Measurements from ENCODE around the gene NIPAL1.
"Not testable (repeated sequence)": the region's sequence is repeated elsewhere in the genome, so short reads cannot be mapped to it uniquely, and the experiment has no call there.

The NIPAL1 gene

GRCh38 chr4:47990145-47990544 lies 26.4 kb upstream of the NIPAL1 start:
- TF ChIP-seq, protein P1, sequence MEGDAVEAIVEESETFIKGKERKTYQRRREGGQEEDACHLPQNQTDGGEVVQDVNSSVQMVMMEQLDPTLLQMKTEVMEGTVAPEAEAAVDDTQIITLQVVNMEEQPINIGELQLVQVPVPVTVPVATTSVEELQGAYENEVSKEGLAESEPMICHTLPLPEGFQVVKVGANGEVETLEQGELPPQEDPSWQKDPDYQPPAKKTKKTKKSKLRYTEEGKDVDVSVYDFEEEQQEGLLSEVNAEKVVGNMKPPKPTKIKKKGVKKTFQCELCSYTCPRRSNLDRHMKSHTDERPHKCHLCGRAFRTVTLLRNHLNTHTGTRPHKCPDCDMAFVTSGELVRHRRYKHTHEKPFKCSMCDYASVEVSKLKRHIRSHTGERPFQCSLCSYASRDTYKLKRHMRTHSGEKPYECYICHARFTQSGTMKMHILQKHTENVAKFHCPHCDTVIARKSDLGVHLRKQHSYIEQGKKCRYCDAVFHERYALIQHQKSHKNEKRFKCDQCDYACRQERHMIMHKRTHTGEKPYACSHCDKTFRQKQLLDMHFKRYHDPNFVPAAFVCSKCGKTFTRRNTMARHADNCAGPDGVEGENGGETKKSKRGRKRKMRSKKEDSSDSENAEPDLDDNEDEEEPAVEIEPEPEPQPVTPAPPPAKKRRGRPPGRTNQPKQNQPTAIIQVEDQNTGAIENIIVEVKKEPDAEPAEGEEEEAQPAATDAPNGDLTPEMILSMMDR (IDR thresholded peaks at IDR 0.05) = no peak
- Histone ChIP-seq H3K27me3 (peaks cover 4% of the 10 kb centered on the region), H3K36me3 (no peaks in the 10 kb centered on the region), H3K27ac (no peak overlapping the region), H3K4me3 (ENCODE audit: low read depth in 1 of 2, low read length in 1 of 2) (no peak overlapping the region), H3K4me1 (ENCODE audit: control insufficient read depth in 1 of 2, insufficient read depth in 1 of 2, low read depth in 1 of 2, low read length in 1 of 2) (no peaks in the 10 kb centered on the region), H3K9me3 (no peaks in the 10 kb centered on the region)

DNA sequence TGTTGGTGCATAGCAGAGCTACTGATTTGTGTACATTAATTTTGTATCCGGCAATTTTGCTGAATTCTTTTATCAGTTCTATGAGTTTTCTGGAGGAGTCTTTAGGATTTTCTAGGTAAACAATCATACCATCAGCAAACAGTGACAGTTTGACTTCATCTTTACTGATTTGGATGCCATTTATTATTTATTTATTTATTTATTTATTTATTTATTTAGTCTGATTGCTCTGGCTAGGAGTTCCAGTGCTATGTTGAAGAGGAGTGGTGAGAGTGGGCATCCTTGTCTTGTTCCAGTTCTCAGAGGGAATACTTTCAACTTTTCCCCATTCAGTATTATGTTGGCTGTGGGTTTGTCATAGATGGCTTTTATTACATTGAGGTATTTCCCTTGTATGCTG lies 24.1 kb upstream of the NIPAL1 start:
- H3K4me3 ChIP-seq (ENCODE audit: low read depth in 1 of 2, low read length in 1 of 2); H3K9me3 ChIP-seq; H3K4me1 ChIP-seq (ENCODE audit: control insufficient read depth in 1 of 2, insufficient read depth in 1 of 2, low read depth in 1 of 2, low read length in 1 of 2); H3K36me3 ChIP-seq; H3K27me3 ChIP-seq; H3K27ac ChIP-seq: not testable (repeated sequence)

DNA sequence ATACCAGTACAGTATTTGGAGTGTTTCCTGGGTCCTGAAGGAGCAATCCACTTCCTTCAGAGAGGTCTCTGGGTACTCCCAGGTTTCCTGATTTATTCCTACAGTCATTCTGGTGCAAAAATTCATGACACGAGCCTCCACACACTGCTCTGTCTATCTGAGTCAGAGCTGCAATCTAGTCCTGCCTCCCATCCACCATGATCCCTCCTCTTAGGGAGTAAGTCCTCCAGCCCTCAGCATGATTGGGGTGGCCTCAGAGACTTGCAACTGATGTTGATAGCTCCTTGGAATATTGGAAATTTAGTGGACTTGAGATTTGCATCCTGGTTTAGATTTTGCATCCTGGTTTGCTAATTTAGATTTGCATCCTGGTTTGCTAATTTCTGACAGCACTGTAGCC lies 20.6 kb upstream of the NIPAL1 start:
- H3K4me1 ChIP-seq (ENCODE audit: control insufficient read depth in 1 of 2, insufficient read depth in 1 of 2, low read depth in 1 of 2, low read length in 1 of 2) = no peaks in the 10 kb centered on the region
- no peaks in the 10 kb centered on the region for H3K36me3 ChIP-seq
- no peaks in the 10 kb centered on the region for H3K27me3 ChIP-seq
- H3K9me3 ChIP-seq = no peaks in the 10 kb centered on the region
- H3K27ac ChIP-seq = no peak overlapping the region
- TF ChIP-seq, protein P1 (IDR thresholded peaks at IDR 0.05) = no peak
- no peak overlapping the region for H3K4me3 ChIP-seq (ENCODE audit: low read depth in 1 of 2, low read length in 1 of 2)

GRCh38 chr4:48002267-48002666 lies 14.3 kb upstream of the NIPAL1 start:
- H3K27ac ChIP-seq = no peak overlapping the region
- H3K9me3 ChIP-seq = no peaks in the 10 kb centered on the region
- no peaks in the 10 kb centered on the region for H3K27me3 ChIP-seq
- H3K4me3 ChIP-seq (ENCODE audit: low read depth in 1 of 2, low read length in 1 of 2) = no peak overlapping the region
- TF ChIP-seq, protein P1 (IDR thresholded peaks at IDR 0.05) = no peak
- no peaks in the 10 kb centered on the region for H3K4me1 ChIP-seq (ENCODE audit: control insufficient read depth in 1 of 2, insufficient read depth in 1 of 2, low read depth in 1 of 2, low read length in 1 of 2)
- H3K36me3 ChIP-seq = no peaks in the 10 kb centered on the region

DNA sequence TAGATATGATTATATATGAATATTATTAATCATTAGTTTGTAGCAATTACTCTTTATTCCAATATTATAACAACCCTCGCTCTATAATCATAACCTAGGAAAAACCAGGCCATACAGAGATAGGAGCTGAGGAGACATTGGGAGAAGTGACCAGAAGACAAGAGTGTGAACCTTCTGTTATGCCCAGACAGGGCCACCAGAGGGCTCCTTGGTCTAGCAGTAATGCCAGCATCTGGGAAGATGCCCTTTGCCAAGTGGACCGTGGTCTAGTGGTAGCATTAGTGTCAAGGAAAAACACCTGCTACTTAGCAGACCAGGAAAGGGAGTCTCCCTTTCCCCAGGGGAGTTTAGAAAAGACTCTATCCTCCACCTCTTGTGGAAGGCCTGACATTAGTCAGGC lies 13.0 kb upstream of the NIPAL1 start:
- not testable (repeated sequence) for H3K4me3 ChIP-seq (ENCODE audit: low read depth in 1 of 2, low read length in 1 of 2); H3K27ac ChIP-seq; H3K9me3 ChIP-seq; H3K36me3 ChIP-seq; H3K27me3 ChIP-seq; H3K4me1 ChIP-seq (ENCODE audit: control insufficient read depth in 1 of 2, insufficient read depth in 1 of 2, low read depth in 1 of 2, low read length in 1 of 2)

- TF ChIP-seq, protein P1 (IDR thresholded peaks at IDR 0.05) = no peak
- Histone ChIP-seq H3K27ac (no peak overlapping the region), H3K4me3 (ENCODE audit: low read depth in 1 of 2, low read length in 1 of 2) (no peak overlapping the region), H3K9me3 (peaks cover 5% of the 10 kb centered on the region), H3K27me3 (no peaks in the 10 kb centered on the region), H3K4me1 (ENCODE audit: control insufficient read depth in 1 of 2, insufficient read depth in 1 of 2, low read depth in 1 of 2, low read length in 1 of 2) (no peaks in the 10 kb centered on the region), H3K36me3 (no peaks in the 10 kb centered on the region)
Measured at GRCh38 chr4:48005781-48006180, 10.8 kb upstream of the NIPAL1 start.

DNA sequence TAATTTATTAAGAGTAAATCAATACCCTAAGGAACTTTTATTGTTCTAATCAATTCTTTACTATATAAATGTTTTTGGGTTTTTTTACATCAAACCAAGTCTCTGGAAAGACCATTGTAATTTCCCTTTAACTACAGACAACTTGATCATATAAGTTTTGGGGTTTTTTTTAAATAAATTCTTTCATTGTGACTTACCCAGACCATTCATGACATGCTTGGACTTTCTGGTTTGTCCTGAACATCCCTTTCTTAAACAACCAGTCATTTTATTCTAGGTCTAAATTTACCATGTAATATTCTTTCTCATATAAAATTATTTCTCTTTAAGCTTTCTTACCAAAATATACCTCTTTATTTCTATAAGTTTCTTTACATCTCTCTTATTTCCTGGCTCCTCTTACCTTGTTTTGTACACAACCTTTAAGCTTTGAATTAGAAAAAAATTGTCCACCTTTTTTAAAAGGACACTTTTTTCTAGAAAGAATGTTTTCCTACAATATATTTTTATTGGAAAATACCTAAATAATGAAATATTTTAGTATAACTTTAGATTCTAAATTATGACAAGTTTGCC lies 8.5 kb upstream of the NIPAL1 start:
- no peak overlapping the region for H3K4me3 ChIP-seq (ENCODE audit: low read depth in 1 of 2, low read length in 1 of 2)
- TF ChIP-seq, protein P1 (IDR thresholded peaks at IDR 0.05) = no peak
- no peaks in the 10 kb centered on the region for H3K4me1 ChIP-seq (ENCODE audit: control insufficient read depth in 1 of 2, insufficient read depth in 1 of 2, low read depth in 1 of 2, low read length in 1 of 2)
- peaks cover 5% of the 10 kb centered on the region for H3K9me3 ChIP-seq
- H3K27me3 ChIP-seq = peaks cover 1% of the 10 kb centered on the region
- no peak overlapping the region for H3K27ac ChIP-seq
- no peaks in the 10 kb centered on the region for H3K36me3 ChIP-seq

- H3K9me3 ChIP-seq; H3K36me3 ChIP-seq; H3K4me1 ChIP-seq (ENCODE audit: control insufficient read depth in 1 of 2, insufficient read depth in 1 of 2, low read depth in 1 of 2, low read length in 1 of 2); H3K4me3 ChIP-seq (ENCODE audit: low read depth in 1 of 2, low read length in 1 of 2); H3K27ac ChIP-seq: not testable (repeated sequence)
- peaks cover 27% of the 10 kb centered on the region for H3K27me3 ChIP-seq
Measured at GRCh38 chr4:48010906-48011305, 5.7 kb upstream of the NIPAL1 start.
